ENCODE measurements around the gene MACC1. TPM values are rescaled to one million over a fixed set of nuclear protein-coding genes. Genes with fewer than 3 reads are reported as not detected.

The MACC1 gene, protein sequence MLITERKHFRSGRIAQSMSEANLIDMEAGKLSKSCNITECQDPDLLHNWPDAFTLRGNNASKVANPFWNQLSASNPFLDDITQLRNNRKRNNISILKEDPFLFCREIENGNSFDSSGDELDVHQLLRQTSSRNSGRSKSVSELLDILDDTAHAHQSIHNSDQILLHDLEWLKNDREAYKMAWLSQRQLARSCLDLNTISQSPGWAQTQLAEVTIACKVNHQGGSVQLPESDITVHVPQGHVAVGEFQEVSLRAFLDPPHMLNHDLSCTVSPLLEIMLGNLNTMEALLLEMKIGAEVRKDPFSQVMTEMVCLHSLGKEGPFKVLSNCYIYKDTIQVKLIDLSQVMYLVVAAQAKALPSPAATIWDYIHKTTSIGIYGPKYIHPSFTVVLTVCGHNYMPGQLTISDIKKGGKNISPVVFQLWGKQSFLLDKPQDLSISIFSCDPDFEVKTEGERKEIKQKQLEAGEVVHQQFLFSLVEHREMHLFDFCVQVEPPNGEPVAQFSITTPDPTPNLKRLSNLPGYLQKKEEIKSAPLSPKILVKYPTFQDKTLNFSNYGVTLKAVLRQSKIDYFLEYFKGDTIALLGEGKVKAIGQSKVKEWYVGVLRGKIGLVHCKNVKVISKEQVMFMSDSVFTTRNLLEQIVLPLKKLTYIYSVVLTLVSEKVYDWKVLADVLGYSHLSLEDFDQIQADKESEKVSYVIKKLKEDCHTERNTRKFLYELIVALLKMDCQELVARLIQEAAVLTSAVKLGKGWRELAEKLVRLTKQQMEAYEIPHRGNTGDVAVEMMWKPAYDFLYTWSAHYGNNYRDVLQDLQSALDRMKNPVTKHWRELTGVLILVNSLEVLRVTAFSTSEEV
- total RNA-seq: not detected

DNA sequence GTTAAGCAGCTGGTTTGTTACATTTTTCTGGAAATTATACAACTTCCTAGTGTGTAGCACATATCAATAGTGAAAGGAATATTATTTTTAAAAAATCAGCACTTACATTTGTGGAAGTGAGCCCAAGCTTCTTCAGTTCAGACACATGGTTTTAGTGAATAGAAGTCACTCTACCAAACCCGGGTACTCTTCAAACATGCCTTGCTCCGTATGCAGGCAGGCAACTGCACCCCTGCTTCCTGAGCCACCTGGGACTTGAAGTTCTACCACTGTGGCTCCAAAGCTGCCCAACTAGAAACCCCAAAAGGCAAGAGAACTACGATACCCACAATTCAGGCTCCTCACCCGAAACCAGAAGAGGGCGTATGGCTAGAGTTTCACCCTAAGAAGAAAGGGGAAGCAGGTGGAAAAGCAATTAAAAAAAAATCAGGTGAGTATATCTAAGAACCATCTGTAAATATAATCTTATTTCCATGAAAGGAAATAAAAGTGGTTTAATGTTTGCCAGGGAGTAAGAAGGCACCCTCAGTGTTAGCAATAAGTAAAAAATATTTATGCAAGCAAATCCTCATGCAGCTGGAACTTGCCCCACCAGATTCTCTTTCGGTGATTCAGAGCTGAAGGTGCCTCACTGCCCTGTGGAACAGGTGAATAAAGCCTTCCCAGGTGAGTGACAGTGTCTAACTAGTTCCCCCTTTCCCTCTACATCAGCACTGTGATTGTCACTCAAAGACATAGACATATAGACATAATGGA is at the start of gene MACC1:
TSS of gene MACC1 (minus strand) at position 192 of the 756 bp plus-strand sequence. CDS start 55,522 bp downstream, outside the sequence.
- ATAC-seq (no peak), DNase-seq (ENCODE audit: low spot score in 2 of 2) (no peak)
- Mint-ChIP-seq H3K9me3 (peaks cover 7 to 9% of the 10 kb centered on the region in 2 donors), H3K27ac (no peak within 1 kb of the TSS), H3K36me3 (no peaks in the 10 kb centered on the region)

DNA sequence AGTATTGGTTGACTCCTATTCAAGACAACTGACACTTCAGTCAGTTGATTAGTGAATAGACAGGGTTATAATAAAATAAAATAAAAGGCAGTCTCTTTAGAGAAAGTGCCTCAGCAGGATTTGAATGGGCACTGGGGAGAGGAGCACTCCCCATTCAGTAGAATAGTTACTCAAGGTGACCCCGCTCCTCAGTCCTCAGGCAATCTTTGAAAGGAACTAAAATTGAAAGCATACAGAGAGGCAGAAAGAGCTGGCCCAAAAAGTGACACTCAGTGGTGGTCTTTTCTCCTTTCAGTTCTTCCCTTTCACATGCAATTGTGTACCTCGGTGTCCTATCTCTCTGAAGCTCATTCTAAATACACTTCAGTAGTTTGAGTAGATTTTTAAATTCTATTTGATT is 47.4 kb upstream of the MACC1 start:
- Mint-ChIP-seq H3K27ac (no peak overlapping the region), H3K9me3 (no peaks in the 10 kb centered on the region), H3K36me3 (no peaks in the 10 kb centered on the region)
- ATAC-seq: no peak
- DNase-seq (ENCODE audit: low spot score in 2 of 2): no peak

DNA sequence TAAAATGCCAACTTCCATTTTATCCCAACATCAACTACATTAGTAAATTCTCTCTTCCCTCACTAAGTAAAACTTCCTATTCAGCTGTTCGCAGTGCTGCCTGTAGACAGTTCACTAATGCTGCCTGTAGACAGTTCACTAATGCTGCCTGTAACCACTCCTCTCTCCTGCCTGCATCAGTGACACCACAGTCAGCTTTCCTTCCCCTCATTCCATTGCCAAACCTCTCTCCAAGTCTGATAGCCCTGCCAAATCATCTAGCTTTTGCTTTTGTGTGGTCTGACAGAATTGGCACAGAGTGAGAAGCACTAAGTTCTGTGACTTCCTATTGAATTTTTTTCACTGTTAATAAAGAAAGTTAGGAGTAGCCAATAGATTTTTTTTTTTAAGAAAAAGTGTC is 43.0 kb upstream of the MACC1 start:
- H3K9me3 Mint-ChIP-seq: no peaks in the 10 kb centered on the region

DNA sequence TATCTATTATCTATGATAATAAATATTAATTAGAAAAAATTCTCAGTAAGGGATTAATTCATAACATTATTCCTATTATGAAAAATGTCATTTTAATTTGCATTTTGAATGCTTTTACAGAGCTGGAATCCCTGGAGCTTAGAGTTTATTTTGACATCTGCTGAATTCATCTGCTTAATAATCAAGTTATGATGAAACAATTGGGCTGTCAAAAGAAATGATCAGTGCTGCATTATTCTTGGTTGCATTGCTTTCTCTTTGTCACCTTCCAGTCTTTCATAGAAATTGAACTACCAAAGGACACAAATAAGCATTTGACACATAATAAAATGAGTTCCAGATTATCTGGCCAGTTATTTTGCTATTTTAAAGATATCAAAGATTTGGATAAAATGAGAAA is 40.0 kb upstream of the MACC1 start:
- H3K27ac Mint-ChIP-seq: no peak overlapping the region
- H3K9me3 Mint-ChIP-seq: no peaks in the 10 kb centered on the region
- no peak for DNase-seq (ENCODE audit: low spot score in 2 of 2)
- no peak for ATAC-seq
- no peaks in the 10 kb centered on the region for H3K36me3 Mint-ChIP-seq

More for the DNA sequence above, 43.0 kb upstream of the MACC1 start:
- no peak for ATAC-seq
- DNase-seq (ENCODE audit: low spot score in 2 of 2): no peak
- Mint-ChIP-seq H3K36me3 (no peaks in the 10 kb centered on the region), H3K27ac (no peak overlapping the region)

DNA sequence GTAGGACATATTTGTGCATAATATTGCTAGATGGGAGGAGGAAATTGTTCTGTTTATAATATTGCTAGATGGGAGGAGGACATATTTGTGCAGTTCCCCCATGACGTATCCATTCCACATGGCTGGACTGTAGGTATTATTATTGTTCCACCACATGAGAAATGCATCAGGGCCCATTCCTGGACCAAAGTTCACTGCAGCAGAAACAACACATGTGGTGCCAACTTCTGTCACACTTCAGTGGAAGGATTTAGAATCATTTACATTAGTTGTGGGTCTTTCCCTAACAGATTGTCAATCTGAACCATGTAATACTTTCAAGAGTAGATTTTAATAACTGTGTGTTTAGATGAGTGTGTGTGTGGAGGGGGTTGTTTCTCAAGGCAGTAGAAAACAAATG is 32.7 kb upstream of the MACC1 start:
- Mint-ChIP-seq H3K36me3 (no peaks in the 10 kb centered on the region), H3K27ac (no peak overlapping the region), H3K9me3 (peaks cover 0 to 4% of the 10 kb centered on the region in 2 donors)
- DNase-seq (ENCODE audit: low spot score in 2 of 2) (no peak), ATAC-seq (no peak)

DNA sequence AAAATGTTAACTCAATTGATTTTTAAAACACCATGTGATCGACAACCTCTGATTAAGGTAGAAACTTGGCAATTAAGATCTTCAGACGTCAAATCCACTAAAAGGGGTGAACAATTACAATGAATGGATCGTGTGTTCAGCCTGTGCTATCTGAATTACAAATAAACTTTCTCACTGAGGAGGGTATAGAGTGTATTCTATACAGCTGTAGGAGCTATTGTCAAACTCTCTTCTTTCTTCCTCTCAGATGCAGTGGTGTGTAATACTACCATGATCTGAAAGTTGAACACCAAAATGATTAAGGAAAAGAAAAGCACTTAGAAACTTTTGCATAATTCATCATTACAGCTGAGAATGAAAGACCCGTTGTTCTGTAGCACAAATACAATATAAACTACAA is 32.2 kb upstream of the MACC1 start:
- no peak for ATAC-seq
- Mint-ChIP-seq H3K36me3 (no peaks in the 10 kb centered on the region), H3K27ac (no peak overlapping the region), H3K9me3 (peaks cover 0 to 4% of the 10 kb centered on the region in 2 donors)
- no peak for DNase-seq (ENCODE audit: low spot score in 2 of 2)

DNA sequence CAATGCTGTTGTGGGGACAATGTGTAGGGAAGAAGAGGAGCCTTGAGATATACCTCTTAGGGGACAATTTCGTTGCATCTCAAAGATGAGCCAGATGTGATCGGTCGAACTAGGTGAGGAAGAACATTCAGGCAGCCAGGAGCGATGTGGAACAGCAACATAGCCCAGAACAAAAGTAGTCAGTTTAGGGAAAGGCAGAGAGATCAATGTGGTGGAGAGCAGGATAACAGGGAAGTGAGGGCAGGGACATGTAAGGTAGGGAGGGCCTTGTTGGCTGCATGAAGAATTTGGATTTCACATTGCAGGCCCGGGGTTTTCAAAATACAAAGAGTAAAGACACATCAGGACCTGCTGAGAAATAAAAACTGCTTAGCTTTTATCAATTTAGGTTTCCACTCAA is 29.1 kb upstream of the MACC1 start:
- peaks cover 0 to 4% of the 10 kb centered on the region in 2 donors for H3K9me3 Mint-ChIP-seq
- ATAC-seq (no peak), DNase-seq (ENCODE audit: low spot score in 2 of 2) (no peak)
- H3K27ac Mint-ChIP-seq: no peak overlapping the region
- no peaks in the 10 kb centered on the region for H3K36me3 Mint-ChIP-seq

DNA sequence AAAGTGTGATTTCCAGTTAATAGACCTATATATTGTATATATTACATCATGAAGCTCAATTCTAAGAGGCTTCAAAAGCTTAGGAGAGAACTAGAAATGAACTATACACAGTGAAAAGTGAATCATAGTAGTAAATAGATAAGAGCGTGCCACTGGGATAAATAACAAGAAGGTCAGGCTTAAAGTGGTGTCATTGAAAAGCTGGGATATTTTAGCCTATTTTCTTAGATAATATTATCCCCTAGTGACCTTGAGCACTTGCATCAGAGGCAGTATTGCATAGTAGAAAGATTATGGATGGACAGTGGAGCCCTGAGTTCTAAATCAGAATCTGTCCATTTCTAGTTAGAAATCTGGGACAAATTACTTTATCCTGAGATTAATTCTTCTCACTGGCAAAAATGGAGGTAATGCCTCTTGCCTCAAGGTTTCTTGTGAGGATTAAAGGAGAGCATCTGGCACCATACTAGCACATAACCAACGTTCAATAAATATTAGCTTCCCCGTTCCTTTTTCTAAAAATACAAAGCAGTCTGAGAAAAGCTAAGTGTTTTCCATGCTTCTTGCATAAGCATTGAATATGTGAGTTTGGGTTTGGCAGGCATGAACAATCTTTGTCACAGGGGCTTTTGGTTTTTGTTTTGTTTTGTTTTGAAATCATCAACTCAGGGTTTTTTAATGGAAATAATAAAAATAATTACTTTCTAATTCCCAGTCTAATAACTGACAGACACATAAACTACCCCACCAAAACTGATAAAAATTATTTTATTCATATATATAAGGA is 27.3 kb upstream of the MACC1 start:
- Mint-ChIP-seq H3K9me3 (no peaks in the 10 kb centered on the region), H3K27ac (no peak overlapping the region), H3K36me3 (no peaks in the 10 kb centered on the region)
- no peak for DNase-seq (ENCODE audit: low spot score in 2 of 2)
- ATAC-seq: no peak

DNA sequence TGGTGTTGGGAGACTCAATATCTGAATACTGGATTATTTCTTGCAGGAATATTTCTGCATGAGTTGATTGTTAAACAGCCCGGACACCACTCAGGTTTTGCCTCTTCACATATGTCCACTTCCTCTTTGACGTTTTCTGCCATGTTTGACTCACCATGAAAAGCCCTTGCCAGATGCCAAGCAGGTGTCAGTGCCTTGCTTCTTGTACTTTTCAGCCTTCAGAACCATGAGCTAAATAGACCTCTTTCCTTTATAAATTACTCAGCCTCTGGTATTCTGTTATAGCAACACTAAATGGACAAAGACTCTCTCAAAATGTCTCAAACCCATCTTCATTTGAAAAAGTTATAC is 24.7 kb upstream of the MACC1 start:
- Mint-ChIP-seq H3K27ac (no peak overlapping the region), H3K9me3 (no peaks in the 10 kb centered on the region), H3K36me3 (no peaks in the 10 kb centered on the region)
- no peak for DNase-seq (ENCODE audit: low spot score in 2 of 2)
- no peak for ATAC-seq

DNA sequence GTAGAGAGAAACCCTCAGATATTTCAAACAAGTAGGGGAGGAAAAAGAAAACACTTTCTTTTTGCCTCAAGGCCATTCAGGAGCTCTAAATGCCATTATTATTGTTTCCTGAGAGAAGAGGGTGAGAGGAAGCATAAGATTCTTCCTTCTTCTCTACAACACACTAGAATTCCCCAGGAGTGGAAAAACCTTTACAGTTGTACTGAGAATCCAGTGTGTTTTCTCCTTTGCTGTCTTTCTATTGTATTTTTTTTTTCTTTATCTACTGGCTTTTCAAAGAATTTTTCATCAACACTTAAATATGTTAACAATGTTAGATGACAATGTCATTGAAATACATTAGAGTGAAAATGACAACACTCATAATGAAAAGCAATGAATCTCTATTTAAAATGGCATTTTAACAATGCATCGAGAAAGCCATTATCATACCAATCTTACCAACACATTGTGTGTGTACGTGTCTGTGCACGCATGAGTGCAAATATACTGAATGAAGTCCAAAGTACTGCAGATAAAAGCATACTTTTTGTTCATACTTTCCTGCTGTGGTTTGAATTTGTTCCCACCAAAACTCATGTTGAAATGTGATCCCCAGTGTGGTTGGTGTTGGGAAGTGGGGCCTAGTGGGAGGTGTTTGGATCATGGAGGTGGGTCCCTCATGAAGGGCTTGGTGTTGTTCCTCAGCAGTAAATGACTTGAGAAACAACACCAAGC is 24.2 kb upstream of the MACC1 start:
- no peak for ATAC-seq
- DNase-seq (ENCODE audit: low spot score in 2 of 2): no peak
- H3K27ac Mint-ChIP-seq: no peak overlapping the region
- H3K9me3 Mint-ChIP-seq: no peaks in the 10 kb centered on the region
- no peaks in the 10 kb centered on the region for H3K36me3 Mint-ChIP-seq

DNA sequence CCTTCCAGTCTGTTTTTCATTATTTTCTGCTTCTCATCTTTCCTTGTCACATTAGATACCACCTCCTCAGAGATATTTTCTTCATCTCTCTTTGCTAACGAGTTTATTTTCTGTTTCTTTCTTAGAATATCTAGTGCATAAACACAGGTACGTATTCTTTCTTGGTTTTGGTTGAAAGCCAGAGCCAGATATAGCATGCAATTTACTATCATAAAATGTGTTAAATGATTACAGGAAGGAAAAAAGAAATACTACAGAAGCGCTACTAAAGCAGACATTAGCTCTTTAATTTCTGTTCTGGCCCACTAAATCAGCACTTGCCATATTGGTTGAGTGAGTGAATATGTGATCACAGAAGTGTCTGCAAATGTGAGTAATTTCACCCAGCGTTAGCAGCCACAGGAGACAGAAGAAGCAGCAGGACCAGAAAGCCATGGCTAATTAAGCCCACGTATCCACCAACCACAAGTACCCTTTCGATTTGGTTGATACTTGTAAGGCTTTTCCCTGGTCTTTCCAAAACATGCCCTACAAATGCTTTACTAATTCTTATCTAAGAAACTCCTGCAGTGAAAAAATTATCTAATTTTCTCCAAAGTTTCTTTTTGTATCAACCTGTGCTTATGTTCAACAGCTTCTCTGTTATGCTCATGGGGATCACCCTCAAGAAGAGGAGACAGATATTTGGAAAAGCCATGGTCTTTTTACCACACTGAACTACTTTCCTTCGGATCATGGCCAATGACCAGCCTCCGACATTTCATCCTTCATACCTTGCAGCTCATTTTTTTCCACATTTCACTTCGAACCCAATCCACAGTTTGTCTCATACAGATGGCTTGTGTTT is 23.1 kb upstream of the MACC1 start:
- ATAC-seq: no peak
- Mint-ChIP-seq H3K36me3 (no peaks in the 10 kb centered on the region), H3K27ac (no peak overlapping the region), H3K9me3 (no peaks in the 10 kb centered on the region)
- no peak for DNase-seq (ENCODE audit: low spot score in 2 of 2)

DNA sequence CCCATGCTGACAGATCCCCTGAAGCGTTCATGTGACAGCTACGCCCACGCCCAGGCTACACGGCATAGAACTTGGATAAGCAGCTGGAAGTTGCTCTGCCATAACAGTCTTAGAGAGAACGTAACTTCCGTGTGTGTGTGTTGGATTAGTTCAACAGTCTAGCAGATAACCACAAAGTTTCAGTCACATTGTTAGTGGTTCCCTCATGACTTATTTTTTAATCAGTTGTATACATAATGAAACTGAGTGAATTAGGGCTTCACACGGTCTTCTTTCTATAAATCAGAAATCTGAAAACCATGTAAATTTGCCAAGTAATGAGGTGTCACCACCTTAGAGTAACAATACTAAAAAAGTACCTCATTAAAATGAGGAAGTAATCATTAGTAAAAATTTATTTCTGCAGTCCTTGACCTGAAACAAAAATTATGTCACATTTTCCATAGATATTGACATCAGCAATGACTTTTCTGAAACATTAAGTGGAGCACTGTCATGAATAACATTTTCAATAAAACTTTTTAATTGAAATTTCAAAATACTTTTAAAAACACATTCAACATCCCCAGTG is 21.7 kb upstream of the MACC1 start:
- H3K36me3 Mint-ChIP-seq: no peaks in the 10 kb centered on the region
- H3K9me3 Mint-ChIP-seq: no peaks in the 10 kb centered on the region
- ATAC-seq (peak; percentile 73 to 96), DNase-seq (ENCODE audit: low spot score in 2 of 2) (no peak)
- no peak overlapping the region for H3K27ac Mint-ChIP-seq

DNA sequence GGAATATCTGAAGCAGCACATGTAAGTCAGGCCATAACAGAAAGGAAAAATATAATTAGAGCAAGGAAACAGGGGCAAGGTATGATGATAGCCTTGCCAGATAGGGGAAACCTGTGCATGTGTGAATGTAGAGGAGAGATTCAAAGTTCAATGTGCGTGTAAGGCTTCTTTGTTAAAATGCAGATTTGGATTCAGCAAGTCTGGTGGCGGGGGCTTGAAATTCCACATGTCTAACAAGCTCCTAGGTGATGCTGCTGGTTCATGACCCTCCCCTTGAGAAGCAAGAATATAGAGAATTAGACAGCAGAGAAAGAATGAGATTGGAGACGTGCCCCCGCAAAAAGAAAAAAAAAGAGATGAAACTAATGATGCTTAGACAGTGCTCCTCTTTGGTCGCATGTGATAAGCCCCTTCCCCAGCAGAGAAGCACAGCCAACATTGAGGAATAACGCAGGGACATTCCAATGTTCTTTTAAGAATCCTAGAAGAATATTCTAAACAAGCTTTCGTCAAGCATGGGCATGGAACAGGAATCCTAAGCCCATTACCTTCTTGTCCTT is 21.1 kb upstream of the MACC1 start:
- no peaks in the 10 kb centered on the region for H3K9me3 Mint-ChIP-seq
- ATAC-seq: no peak
- H3K36me3 Mint-ChIP-seq: no peaks in the 10 kb centered on the region
- no peak overlapping the region for H3K27ac Mint-ChIP-seq
- DNase-seq (ENCODE audit: low spot score in 2 of 2): no peak

DNA sequence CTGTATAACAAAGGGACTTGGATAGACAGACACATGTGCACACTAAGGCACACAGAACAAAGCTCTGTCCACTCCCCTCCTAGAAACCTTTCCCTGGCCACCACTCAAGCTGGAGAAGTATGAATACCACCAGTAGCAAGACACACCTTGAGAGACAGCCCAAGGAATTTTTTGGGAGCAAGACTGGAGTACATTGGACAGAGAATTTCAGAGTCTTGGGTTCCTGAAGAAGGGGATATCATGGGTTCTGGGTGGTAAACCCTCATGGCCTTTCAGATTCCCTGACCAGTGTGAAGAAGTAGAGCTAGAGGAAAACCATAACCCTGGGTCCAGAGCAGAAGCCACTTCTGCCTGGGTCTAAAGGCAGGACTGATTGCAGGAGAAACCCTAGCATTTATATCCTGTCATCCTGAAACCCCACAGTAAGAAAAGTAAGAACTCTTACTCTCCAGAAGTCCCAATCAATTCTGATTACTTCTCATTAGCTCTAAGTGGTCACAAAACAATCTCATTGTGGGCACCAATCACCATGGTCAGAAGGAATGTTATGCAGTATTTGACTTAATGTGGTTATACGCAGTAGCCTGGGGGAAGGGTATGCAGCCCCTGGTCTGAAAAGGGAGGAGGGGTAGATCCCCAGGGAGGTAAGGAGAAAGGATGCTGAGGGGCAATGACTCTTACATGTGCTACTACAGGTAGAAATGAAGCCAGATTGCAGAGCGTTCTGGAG is 20.4 kb upstream of the MACC1 start:
- ATAC-seq (no peak), DNase-seq (ENCODE audit: low spot score in 2 of 2) (no peak)
- Mint-ChIP-seq H3K27ac (no peak overlapping the region), H3K9me3 (no peaks in the 10 kb centered on the region), H3K36me3 (no peaks in the 10 kb centered on the region)

Data from activated naive CD4-positive, alpha-beta T cell treated with anti-CD3 and anti-CD28 coated beads, Interleukin-2, amount 50 U/mL, for 72 hours (primary cell).